Uterus (tissue), 2 donors: ENCODE data around the gene PPP2R5E.

Source experiments
- POLR2A ChIP-seq, 2 donors: fragments of 450-650 bp; IDR thresholded peaks; one replicate each; pipeline ENCODE4 v1.6.1; 2016; ENCODE audit warnings: antibody characterized with exemption in 2 of 2, mild to moderate bottlenecking in 1 of 2, moderate library complexity in 1 of 2
- TF ChIP-seq, protein P1 (sequence below), 4 experiments: fragments of 200-600 bp in 2 of 4; fragments of 450-650 bp in 2 of 4; sonication (generic) in 2 of 4; IDR thresholded peaks; one replicate each; pipeline ENCODE4 v1.5.1; 2016 to 2019; ENCODE audit warnings: antibody characterized with exemption in 4 of 4, mild to moderate bottlenecking in 2 of 4, moderate library complexity in 1 of 4

DNA sequence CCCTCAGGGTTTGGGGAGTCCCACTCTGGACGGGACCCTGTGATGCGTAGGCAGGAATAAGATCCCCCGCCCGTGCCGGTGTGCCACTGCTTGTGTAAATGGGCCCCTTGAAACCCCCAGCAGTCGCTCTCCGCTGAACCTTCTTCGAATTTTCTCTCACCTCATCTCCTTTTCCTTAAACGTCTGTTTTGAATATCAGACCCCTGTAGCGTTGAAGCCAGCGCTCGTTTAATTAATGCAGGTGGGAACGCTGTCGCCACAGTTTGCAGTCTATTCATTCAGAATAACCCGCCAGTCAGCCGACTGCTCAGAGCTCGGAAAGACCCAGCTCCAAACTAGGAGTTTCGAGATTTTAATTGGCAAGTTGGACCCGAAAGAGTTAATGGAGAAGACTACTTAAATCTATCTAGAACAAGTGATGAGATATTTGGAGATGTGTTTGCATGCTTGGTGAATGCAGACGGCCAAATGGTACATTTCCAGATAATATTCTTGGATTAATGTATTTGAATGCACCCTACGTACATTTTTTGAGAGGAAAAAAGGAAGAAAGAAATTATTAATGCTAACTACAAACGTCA lies 739 bp upstream of the PPP2R5E start:
- TF ChIP-seq POLR2A (IDR thresholded peaks at IDR 0.05) = no peak
- TF ChIP-seq, protein P1, sequence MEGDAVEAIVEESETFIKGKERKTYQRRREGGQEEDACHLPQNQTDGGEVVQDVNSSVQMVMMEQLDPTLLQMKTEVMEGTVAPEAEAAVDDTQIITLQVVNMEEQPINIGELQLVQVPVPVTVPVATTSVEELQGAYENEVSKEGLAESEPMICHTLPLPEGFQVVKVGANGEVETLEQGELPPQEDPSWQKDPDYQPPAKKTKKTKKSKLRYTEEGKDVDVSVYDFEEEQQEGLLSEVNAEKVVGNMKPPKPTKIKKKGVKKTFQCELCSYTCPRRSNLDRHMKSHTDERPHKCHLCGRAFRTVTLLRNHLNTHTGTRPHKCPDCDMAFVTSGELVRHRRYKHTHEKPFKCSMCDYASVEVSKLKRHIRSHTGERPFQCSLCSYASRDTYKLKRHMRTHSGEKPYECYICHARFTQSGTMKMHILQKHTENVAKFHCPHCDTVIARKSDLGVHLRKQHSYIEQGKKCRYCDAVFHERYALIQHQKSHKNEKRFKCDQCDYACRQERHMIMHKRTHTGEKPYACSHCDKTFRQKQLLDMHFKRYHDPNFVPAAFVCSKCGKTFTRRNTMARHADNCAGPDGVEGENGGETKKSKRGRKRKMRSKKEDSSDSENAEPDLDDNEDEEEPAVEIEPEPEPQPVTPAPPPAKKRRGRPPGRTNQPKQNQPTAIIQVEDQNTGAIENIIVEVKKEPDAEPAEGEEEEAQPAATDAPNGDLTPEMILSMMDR (IDR thresholded peaks at IDR 0.05) = no peak
